ENCODE data around the gene EDIL3.

The EDIL3 gene

DNA sequence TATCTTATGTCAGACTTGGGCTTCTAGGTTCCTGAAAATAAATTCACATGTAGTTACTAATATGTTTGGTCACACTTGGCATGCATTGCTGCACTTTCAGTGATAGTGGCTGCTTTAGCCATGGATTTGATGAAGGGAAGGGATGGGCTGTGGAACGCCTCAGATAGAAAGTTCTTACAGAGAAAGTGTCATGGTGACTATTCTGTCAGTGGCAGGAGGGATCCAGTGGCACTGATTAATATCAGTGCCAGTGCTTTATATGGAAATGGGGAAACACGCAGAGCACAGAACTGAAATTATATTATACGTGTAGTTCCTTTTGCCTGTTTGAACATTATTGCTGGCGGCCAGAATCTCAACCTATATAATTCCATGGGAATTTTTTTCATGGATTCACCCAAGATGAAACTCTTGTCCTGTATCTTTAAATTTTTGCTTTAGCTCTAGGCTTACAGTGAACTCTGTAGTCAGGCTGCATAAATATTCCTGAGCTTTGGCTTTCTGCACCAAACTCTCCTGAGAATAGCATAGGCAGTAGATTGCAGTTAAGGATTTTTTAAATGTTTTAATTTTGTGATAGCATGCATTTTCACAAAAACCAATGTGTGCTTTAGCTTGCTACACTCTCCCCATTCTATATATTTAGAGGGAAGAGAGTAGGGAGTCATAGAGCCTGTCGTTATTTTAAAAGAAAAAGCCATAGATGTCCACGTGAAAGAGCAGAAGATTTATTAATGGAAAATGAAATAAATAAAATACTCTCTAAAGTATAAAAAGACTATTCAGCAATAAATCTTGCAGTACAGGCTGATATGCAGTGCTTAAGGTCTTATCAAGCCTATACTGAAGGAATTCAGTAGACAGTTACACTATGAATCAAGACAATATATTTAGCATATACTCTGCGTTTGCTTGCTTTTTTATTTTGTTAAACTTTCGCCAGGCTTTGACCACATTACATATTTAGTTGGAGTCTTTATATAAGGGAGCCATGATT is 98.7 kb downstream of the EDIL3 start:
- ChIA-PET CTCF (no interaction called here), POLR2A (no interaction called here)
- no peak for DNase-seq (ENCODE audit: extremely low spot score)
- TF ChIP-seq, protein P1, sequence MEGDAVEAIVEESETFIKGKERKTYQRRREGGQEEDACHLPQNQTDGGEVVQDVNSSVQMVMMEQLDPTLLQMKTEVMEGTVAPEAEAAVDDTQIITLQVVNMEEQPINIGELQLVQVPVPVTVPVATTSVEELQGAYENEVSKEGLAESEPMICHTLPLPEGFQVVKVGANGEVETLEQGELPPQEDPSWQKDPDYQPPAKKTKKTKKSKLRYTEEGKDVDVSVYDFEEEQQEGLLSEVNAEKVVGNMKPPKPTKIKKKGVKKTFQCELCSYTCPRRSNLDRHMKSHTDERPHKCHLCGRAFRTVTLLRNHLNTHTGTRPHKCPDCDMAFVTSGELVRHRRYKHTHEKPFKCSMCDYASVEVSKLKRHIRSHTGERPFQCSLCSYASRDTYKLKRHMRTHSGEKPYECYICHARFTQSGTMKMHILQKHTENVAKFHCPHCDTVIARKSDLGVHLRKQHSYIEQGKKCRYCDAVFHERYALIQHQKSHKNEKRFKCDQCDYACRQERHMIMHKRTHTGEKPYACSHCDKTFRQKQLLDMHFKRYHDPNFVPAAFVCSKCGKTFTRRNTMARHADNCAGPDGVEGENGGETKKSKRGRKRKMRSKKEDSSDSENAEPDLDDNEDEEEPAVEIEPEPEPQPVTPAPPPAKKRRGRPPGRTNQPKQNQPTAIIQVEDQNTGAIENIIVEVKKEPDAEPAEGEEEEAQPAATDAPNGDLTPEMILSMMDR (IDR thresholded peaks at IDR 0.05; ENCODE audit: control extremely low read depth, extremely low read depth, low read depth, missing control alignments), result no peak

DNA sequence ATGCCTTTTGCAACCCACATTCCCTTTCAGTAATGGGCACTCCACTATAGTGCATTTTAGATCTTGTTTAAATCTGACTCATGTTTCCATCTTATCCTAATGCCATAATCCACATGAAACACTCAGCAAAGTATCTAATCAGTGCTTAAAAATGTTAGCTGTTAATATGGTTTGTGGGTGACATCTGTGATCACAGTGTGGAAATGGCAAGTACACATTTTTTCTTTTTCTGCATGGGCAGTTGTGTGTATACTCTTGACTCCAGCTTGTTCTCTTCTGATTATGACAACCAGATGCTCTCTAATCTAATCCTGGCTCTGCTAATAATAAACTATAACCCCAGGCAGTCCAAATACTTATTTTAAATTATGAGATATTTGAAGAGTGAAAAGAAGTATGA is 103.3 kb downstream of the EDIL3 start:
- DNase-seq (ENCODE audit: extremely low spot score), result no peak
- POLR2A ChIA-PET, result no interaction called here

DNA sequence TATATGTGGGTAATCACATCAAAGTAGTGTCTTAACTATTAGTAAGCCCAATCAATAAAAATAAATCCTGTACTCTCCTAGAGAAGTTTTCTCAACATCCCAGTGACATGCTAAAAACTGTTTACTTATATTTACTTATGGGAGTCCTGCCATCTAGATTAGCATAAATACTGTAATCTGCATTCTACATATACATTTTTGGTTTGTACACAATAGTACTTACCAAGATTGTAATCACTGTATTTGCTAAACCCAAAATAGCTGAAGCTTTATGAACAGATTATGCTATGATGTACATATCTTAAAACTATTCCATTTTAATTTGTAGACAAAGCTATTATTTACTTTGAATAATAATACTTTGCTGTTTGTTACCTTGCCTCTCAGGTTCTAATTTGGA is 105.4 kb downstream of the EDIL3 start:
- TF ChIP-seq, protein P1 (IDR thresholded peaks at IDR 0.05; ENCODE audit: control extremely low read depth, extremely low read depth, low read depth, missing control alignments), result no peak
- ChIA-PET POLR2A (no interaction called here), CTCF (no interaction called here)
- no peak for DNase-seq (ENCODE audit: extremely low spot score)

More for the DNA sequence above, 103.3 kb downstream of the EDIL3 start:
- TF ChIP-seq, protein P1 (IDR thresholded peaks at IDR 0.05; ENCODE audit: control extremely low read depth, extremely low read depth, low read depth, missing control alignments), result no peak
- CTCF ChIA-PET, result no interaction called here

GRCh38 chr5:84275609-84276008 is 109.1 kb downstream of the EDIL3 start:
- ChIA-PET CTCF (interaction anchor here (0.7 to 1.2 kb wide), 3 partner anchors 9 to 23 kb away, joined by 3 to 7 read pairs (median 4); no protein-coding TSS in a partner anchor), POLR2A (no interaction called here)
- no peak for DNase-seq (ENCODE audit: extremely low spot score)
- TF ChIP-seq, protein P1 (IDR thresholded peaks at IDR 0.05; ENCODE audit: control extremely low read depth, extremely low read depth, low read depth, missing control alignments), result no peak

DNA sequence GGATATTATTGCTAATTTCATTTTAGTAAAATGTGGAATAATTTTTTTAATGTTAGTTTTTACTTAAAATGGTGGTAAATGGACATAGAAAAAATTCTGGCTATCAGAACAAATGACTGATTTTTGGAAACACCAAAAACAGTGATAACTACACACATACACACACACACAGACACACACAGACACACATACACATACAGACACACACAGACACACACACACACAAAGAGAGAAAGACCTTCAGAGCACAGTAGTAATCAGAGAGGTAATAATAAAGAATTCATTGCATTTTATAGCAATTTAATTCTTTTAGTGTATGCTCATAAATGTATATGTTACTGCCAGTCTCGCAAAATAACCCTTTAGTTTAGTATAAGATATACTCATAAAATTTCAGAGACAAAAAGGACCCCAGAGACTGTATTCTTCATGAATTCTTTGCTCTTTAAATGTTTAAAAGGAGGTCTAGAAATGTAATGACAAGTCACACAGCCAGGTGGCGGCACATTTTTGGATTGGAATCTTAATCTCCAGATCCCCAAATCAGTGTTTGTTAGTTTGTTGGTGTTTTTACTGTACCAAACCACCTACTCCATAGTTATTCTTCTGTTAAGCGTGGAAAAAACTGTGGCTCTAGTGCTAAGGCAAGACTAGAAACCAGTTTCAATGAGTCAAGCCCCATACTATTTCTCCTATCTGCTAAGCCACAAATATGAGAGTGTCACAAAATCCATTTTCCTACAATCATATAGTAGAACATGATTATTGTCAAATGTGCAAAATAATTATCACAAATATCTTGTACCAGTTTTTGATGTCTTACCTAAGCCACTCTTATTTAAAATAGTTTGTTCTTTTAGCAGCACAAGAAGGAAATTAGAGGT is 109.9 kb downstream of the EDIL3 start:
- TF ChIP-seq, protein P1 (IDR thresholded peaks at IDR 0.05; ENCODE audit: control extremely low read depth, extremely low read depth, low read depth, missing control alignments), result peak; percentile 40
- ChIA-PET CTCF (interaction anchor here (0.7 to 1.2 kb wide), 3 partner anchors 9 to 24 kb away, joined by 3 to 7 read pairs (median 4); no protein-coding TSS in a partner anchor), POLR2A (no interaction called here)
- DNase-seq (ENCODE audit: extremely low spot score), result peak; percentile 12

GRCh38 chr5:84273517-84273883 is 111.2 kb downstream of the EDIL3 start:
- TF ChIP-seq, protein P1 (IDR thresholded peaks at IDR 0.05; ENCODE audit: control extremely low read depth, extremely low read depth, low read depth, missing control alignments), result no peak
- no peak for DNase-seq (ENCODE audit: extremely low spot score)
- POLR2A ChIA-PET, result no interaction called here
- CTCF ChIA-PET, result no interaction called here
